ENCODE data around the gene PAPOLA.
"Not testable (repeated sequence)": the region's sequence is repeated elsewhere in the genome, so short reads cannot be mapped to it uniquely, and the experiment has no call there.

The PAPOLA gene

GRCh38 chr14:96501740-96502620 lies at the start of gene PAPOLA:
Gene PAPOLA, plus strand, starts transcription at chr14:96502382. Its CDS starts 211 bp downstream, at chr14:96502593.
- DNase-seq, result peak; percentile 98

- DNase-seq, result no peak
These were observed 49.5 kb upstream of the PAPOLA start for GRCh38 chr14:96452684-96453083.

GRCh38 chr14:96455588-96455987 lies 46.6 kb upstream of the PAPOLA start:
- DNase-seq, result no peak

- no peak for DNase-seq
These were observed 42.3 kb upstream of the PAPOLA start for GRCh38 chr14:96459851-96460250.

- no peak for DNase-seq
These were observed 40.0 kb upstream of the PAPOLA start for GRCh38 chr14:96461950-96462798.

- DNase-seq, result no peak
These were observed 38.0 kb upstream of the PAPOLA start for GRCh38 chr14:96464136-96464535.

GRCh38 chr14:96466918-96467317 lies 35.3 kb upstream of the PAPOLA start:
- DNase-seq, result no peak

- DNase-seq, result no peak
These were observed 31.9 kb upstream of the PAPOLA start for GRCh38 chr14:96470331-96470730.

GRCh38 chr14:96470967-96471366 lies 31.2 kb upstream of the PAPOLA start:
- not testable (repeated sequence) for DNase-seq

- no peak for DNase-seq
These were observed 24.1 kb upstream of the PAPOLA start for GRCh38 chr14:96478119-96478518.

GRCh38 chr14:96479435-96480146 lies 22.6 kb upstream of the PAPOLA start:
- no peak for DNase-seq

GRCh38 chr14:96481731-96482314 lies 20.4 kb upstream of the PAPOLA start:
- no peak for DNase-seq

- peak; percentile 46 for DNase-seq
These were observed 19.2 kb upstream of the PAPOLA start for GRCh38 chr14:96482986-96483385.

- peak; percentile 41 for DNase-seq
These were observed 17.8 kb upstream of the PAPOLA start for GRCh38 chr14:96484399-96484798.

GRCh38 chr14:96486705-96487104 lies 15.5 kb upstream of the PAPOLA start:
- no peak for DNase-seq

GRCh38 chr14:96489327-96489726 lies 12.9 kb upstream of the PAPOLA start:
- no peak for DNase-seq

GRCh38 chr14:96493178-96493577 lies 9.0 kb upstream of the PAPOLA start:
- no peak for DNase-seq

GRCh38 chr14:96494331-96494730 lies 7.9 kb upstream of the PAPOLA start:
- DNase-seq, result no peak

- no peak for DNase-seq
These were observed 5.1 kb upstream of the PAPOLA start for GRCh38 chr14:96497087-96497486.

- DNase-seq, result no peak
These were observed 4.6 kb upstream of the PAPOLA start for GRCh38 chr14:96497586-96497985.

GRCh38 chr14:96501217-96501739 lies 904 bp upstream of the PAPOLA start:
- peak; percentile 52 for DNase-seq

- DNase-seq, result peak; percentile 88
These were observed 581 bp downstream of the PAPOLA start for GRCh38 chr14:96502621-96503305.
